Stomach (tissue), 9 donors: ENCODE measurements around the gene LRCH1. TPM values are rescaled to one million over a fixed set of nuclear protein-coding genes. Genes with fewer than 3 reads are reported as not detected.

ENCODE experiments used
- DNase-seq, 2 donors: peaks; one replicate each; pipeline versions ENCODE4 v3.0.0 to v3.0.0-alpha.2; 2013 to 2019
- H3K27ac ChIP-seq, 5 donors: fragments of 200-600 bp in 4 of 5; sonication (generic) in 4 of 5; one replicate each; pipeline ENCODE4 v1.5.1; 2013 to 2019; ENCODE audit warnings: mild to moderate bottlenecking in 1 of 5, moderate library complexity in 1 of 5
- H3K27me3 ChIP-seq, 3 donors: fragments of 200-600 bp; sonication (generic); one replicate each; pipeline ENCODE4 v1.5.1; 2017 to 2019; ENCODE audit warnings: mixed run types in 1 of 3
- H3K36me3 ChIP-seq, 4 donors: fragments of 200-600 bp; sonication (generic); 1 replicate in 3 of 4; 2 replicates in 1 of 4; pipeline ENCODE4 v1.5.1; 2016 to 2019
- H3K4me1 ChIP-seq, 4 donors: fragments of 200-600 bp; sonication (generic); one replicate each; pipeline ENCODE4 v1.5.1; 2016 to 2019
- H3K4me3 ChIP-seq, 4 donors: fragments of 200-600 bp; sonication (generic) in 3 of 4; one replicate each; pipeline ENCODE4 v1.5.1; 2016 to 2019; ENCODE audit warnings: mild to moderate bottlenecking in 1 of 4
- H3K9me3 ChIP-seq, 4 donors: fragments of 200-600 bp; sonication (generic); one replicate each; pipeline ENCODE4 v1.5.1; 2016 to 2019
- CTCF ChIP-seq, 7 experiments: fragments of 450-650 bp in 4 of 7; fragments of 200-600 bp in 3 of 7; sonication (generic) in 3 of 7; IDR thresholded peaks; one replicate each; pipeline ENCODE4 v1.5.1; 2016 to 2019; ENCODE audit warnings: antibody characterized with exemption in 7 of 7, control low read depth in 2 of 7, mild to moderate bottlenecking in 1 of 7
- EP300 ChIP-seq: sonication (generic); formaldehyde crosslinking; IDR thresholded peaks from one replicate; pipeline ENCODE4 v1.6.1; 2017; ENCODE audit warnings: antibody characterized with exemption
- POLR2A ChIP-seq, 4 donors: fragments of 450-650 bp; IDR thresholded peaks; one replicate each; pipeline ENCODE4 v1.6.1; 2016; ENCODE audit warnings: antibody characterized with exemption in 4 of 4, control low read depth in 2 of 4, mild to moderate bottlenecking in 1 of 4, moderate library complexity in 1 of 4
- POLR2AphosphoS5 ChIP-seq, 3 donors: sonication (generic); formaldehyde crosslinking; IDR thresholded peaks; one replicate each; pipeline ENCODE4 v1.6.1; 2016; ENCODE audit warnings: antibody characterized with exemption in 3 of 3
- WGBS, 5 donors: extraction: QIAGEN DNeasy Blood & Tissue Kit in 3 of 5; methylation state at CpG; one replicate each; pipeline versions ENCODE4 v1.1.5 to v1.1.7; 2013 to 2018; 5-methylcytosine and 5-hydroxymethylcytosine counted together
- intact Hi-C: fragments of 100-400 bp; cut with DNase I; formaldehyde crosslinking; loops from one replicate; pipeline ENCODE4 v1.15.1; 2023; ENCODE audit warnings: low total_unique reads
- polyA plus RNA-seq, 3 donors: library from polyadenylated mRNA; stranded (reverse); fragments of 200-250 nt; gene quantifications; one replicate each; pipeline ENCODE4 v1.2.3, GENCODE V29; 2013
- total RNA-seq, 5 donors: library from RNA; depleted of rRNA; stranded (reverse); fragments of >200 nt; gene quantifications; one replicate each; pipeline versions ENCODE4 v1.1.0 to v1.2.3, GENCODE V29; 2014 to 2016
- donor health status: healthy with polysubstance abuse.
- donor health status: Bipolar disorder and iron deficiency.
- donor health status: healthy.

LRCH1 gene
- total and polyA plus RNA-seq, 8 donors = 5.4 to 70.6 (median 19.4) TPM

GRCh38 chr13:46688306-46688705, 135.3 kb downstream of the LRCH1 start:
- no peak for DNase-seq
- Histone ChIP-seq H3K9me3 (no peaks in the 10 kb centered on the region), H3K36me3 (peaks cover 6 to 15% (median 10%) of the 10 kb centered on the region in 4 donors), H3K4me3 (no peak overlapping the region), H3K27me3 (no peaks in the 10 kb centered on the region), H3K27ac (no peak overlapping the region), H3K4me1 (peaks cover 9 to 73% (median 52%) of the 10 kb centered on the region in 4 donors)
- intact Hi-C loops = no loop called here
- TF ChIP-seq POLR2AphosphoS5 (IDR thresholded peaks at IDR 0.05) = no peak
- TF ChIP-seq CTCF (IDR thresholded peaks at IDR 0.05) = no peak
- no peak for TF ChIP-seq POLR2A (IDR thresholded peaks at IDR 0.05)
- TF ChIP-seq EP300 = no peak
- WGBS, 5 donors = 80 to 90% (median 88%) methylated on average over 1 of the region's 1 CpG

- Histone ChIP-seq H3K9me3 (no peaks in the 10 kb centered on the region), H3K27ac (peak overlapping the region in 2 of 5 donors; percentile 51 to 54), H3K36me3 (peaks cover 47 to 82% (median 77%) of the 10 kb centered on the region in 4 donors), H3K4me1 (peaks cover 0 to 34% (median 19%) of the 10 kb centered on the region in 4 donors), H3K4me3 (no peak overlapping the region), H3K27me3 (no peaks in the 10 kb centered on the region)
- 66 to 78% (median 73%) methylated on average over 3 of the region's 3 CpGs for WGBS, 5 donors
- TF ChIP-seq CTCF (IDR thresholded peaks at IDR 0.05) (no peak), POLR2A (IDR thresholded peaks at IDR 0.05) (no peak), POLR2AphosphoS5 (IDR thresholded peaks at IDR 0.05) (peak in 2 of 3 donors; percentile 5 to 28)
- DNase-seq = peak in 1 of 2 donors; percentile 44
- intact Hi-C loops = no loop called here
These were observed 145.0 kb downstream of the LRCH1 start for GRCh38 chr13:46698014-46698413.

GRCh38 chr13:46698910-46699460, 146.0 kb downstream of the LRCH1 start:
- Histone ChIP-seq H3K27ac (peak overlapping the region in 3 of 5 donors; percentile 1 to 54 (median 51)), H3K9me3 (no peaks in the 10 kb centered on the region), H3K4me1 (peaks cover 0 to 34% (median 19%) of the 10 kb centered on the region in 4 donors), H3K27me3 (no peaks in the 10 kb centered on the region), H3K36me3 (peaks cover 42 to 72% (median 69%) of the 10 kb centered on the region in 4 donors), H3K4me3 (no peak overlapping the region)
- DNase-seq = peak in 1 of 2 donors; percentile 33
- 61 to 74% (median 72%) methylated on average over 6 of the region's 6 CpGs for WGBS, 5 donors
- intact Hi-C loops = no loop called here
- TF ChIP-seq CTCF (IDR thresholded peaks at IDR 0.05) = no peak
- TF ChIP-seq POLR2AphosphoS5 (IDR thresholded peaks at IDR 0.05) = no peak
- no peak for TF ChIP-seq POLR2A (IDR thresholded peaks at IDR 0.05)
- no peak for TF ChIP-seq EP300

GRCh38 chr13:46712524-46712923, 159.6 kb downstream of the LRCH1 start:
- peaks cover 20 to 73% (median 68%) of the 10 kb centered on the region in 4 donors for H3K36me3 ChIP-seq
- WGBS, 5 donors = 51 to 63% (median 62%) methylated on average over 6 of the region's 6 CpGs
- H3K4me1 ChIP-seq = peaks cover 0 to 9% (median 3%) of the 10 kb centered on the region in 4 donors
- intact Hi-C loops = no loop called here
- no peaks in the 10 kb centered on the region for H3K9me3 ChIP-seq
- TF ChIP-seq POLR2AphosphoS5 (IDR thresholded peaks at IDR 0.05) = no peak
- no peak for TF ChIP-seq CTCF (IDR thresholded peaks at IDR 0.05)
- TF ChIP-seq EP300 = no peak
- no peak for TF ChIP-seq POLR2A (IDR thresholded peaks at IDR 0.05)
- H3K27me3 ChIP-seq = no peaks in the 10 kb centered on the region
- H3K4me3 ChIP-seq = no peak overlapping the region
- no peak overlapping the region for H3K27ac ChIP-seq
- no peak for DNase-seq
